ENCODE data around the gene EIF4G3.
"Not testable (repeated sequence)": the region's sequence is repeated elsewhere in the genome, so short reads cannot be mapped to it uniquely, and the experiment has no call there.

Gene EIF4G3

DNA sequence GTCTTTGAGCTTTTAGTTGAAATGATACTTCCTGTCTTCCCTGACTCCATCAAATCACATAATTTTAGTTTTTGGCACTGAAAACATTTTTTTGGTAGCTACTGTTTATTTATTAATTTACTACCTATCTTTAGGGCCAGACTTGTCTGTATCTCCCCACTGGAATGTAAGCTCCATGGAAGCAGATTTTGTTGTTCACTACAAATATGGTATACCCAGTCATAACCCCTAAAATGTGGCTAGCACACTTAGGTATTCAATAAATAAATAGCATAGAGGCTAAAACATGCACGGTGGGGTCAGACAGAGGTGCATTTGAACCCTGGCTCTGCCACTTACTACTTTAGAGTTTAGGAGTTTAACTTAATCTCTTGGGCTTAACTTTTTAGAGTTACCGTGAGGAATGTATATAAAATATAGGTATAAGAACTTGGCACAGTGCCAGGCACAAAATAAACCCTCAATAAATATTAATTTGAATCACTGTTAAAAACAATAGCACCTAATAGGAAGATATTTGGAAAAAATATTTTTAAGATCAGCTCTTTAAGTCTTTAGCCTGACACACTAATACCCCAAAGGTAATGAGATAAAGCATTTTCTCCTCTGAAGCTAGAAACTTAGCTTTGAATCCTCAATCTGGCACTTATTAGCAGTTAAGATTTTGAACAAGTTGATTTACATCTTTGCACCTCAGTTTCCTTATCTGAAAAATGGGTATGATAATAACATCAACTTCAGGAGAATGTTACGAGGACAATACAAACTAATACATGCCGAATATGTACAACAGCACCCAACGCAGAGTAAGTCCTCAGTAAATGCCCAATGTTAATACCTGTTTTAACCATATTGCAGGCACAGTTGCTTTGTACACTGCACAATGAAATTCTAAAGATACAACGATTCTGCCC, 330.0 kb downstream of the EIF4G3 start:
- in situ Hi-C loops (cut with HindIII; ENCODE audit: low pct_ligation_motif_present, low pct_unique_long_range_greater_than_20kb, low sequenced_read_pairs) = no loop called here
- no peak for DNase-seq

DNA sequence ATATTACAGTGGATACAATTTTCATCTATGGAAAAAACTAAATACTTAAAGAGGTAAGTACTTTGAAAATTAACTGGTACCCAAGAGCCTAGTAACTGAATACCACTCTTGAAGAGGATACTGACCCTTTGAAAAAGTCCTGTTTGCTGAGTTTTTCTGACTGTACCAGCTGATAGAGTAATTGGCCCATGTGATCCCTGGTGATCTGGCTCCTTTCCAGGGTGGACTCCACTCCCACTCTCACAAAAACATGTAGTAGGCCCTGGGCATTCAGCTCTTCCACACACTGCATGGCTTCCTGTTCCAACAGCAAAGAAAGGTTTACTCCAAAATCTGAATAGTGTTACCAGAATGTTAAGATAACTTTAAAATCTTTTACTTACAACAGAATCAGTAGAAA, 336.0 kb downstream of the EIF4G3 start:
- in situ Hi-C loops (cut with HindIII; ENCODE audit: low pct_ligation_motif_present, low pct_unique_long_range_greater_than_20kb, low sequenced_read_pairs) = no loop called here
- DNase-seq = no peak

DNA sequence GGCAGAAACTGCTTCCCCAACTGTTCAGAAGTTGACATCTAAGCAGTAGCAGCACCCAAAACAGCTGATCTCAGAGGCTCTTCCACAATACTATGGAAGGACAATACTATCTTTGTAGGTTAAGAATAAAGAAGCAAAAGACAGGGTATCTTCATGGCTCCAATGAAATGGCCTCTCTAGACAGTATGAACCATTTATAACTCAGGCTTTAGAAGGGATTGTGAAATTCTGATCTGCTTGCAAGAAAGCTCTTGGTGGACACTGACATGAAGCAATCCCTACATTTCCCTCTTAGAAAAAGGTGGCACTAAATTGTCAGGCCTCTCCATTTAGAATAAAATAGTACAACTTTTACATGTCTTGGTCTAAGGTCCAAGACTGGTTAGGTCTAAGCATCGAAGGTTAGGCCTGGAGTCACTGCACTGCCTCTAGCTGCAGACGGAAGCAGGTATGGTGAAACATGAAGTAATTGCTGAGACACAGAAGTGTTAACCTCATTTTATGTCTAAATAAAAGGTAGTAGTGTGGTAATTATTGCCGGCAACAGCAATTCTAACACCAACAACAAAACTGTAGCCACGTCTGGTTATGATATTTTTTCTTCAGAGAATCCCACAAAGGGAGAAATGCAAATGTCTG, 339.0 kb downstream of the EIF4G3 start:
- in situ Hi-C loops (cut with HindIII; ENCODE audit: low pct_ligation_motif_present, low pct_unique_long_range_greater_than_20kb, low sequenced_read_pairs) = no loop called here
- DNase-seq = no peak

GRCh38 chr1:20836230-20836629, 340.5 kb downstream of the EIF4G3 start:
- in situ Hi-C loops (cut with HindIII; ENCODE audit: low pct_ligation_motif_present, low pct_unique_long_range_greater_than_20kb, low sequenced_read_pairs) = no loop called here
- no peak for DNase-seq

- in situ Hi-C loops (cut with HindIII; ENCODE audit: low pct_ligation_motif_present, low pct_unique_long_range_greater_than_20kb, low sequenced_read_pairs) = no loop called here
- DNase-seq = no peak
Observed at GRCh38 chr1:20834780-20835179, 341.9 kb downstream of the EIF4G3 start.

GRCh38 chr1:20834192-20834591, 342.5 kb downstream of the EIF4G3 start:
- in situ Hi-C loops (cut with HindIII; ENCODE audit: low pct_ligation_motif_present, low pct_unique_long_range_greater_than_20kb, low sequenced_read_pairs) = no loop called here
- no peak for DNase-seq

DNA sequence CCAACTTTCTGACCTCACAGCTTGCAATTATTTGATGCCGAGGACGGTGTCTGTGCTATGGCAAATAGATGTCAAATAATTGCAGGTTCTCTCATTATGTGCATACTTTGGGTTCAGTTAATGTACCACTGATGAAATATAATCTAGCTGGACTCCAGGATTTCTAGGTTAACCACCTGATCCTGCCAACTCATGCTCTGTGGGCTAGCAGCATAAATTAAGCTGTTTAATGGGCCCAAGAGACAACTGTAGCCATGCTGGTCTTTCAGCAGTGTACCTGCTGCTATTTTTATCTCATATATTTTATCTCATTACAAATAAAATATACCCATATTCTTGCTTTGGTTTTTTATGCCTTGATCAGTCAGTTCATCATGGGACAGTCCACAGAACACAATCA, 346.3 kb downstream of the EIF4G3 start:
- no peak for DNase-seq
- in situ Hi-C loops (cut with HindIII; ENCODE audit: low pct_ligation_motif_present, low pct_unique_long_range_greater_than_20kb, low sequenced_read_pairs) = no loop called here

GRCh38 chr1:20829946-20830345, 346.8 kb downstream of the EIF4G3 start:
- no peak for DNase-seq
- in situ Hi-C loops (cut with HindIII; ENCODE audit: low pct_ligation_motif_present, low pct_unique_long_range_greater_than_20kb, low sequenced_read_pairs) = no loop called here

DNA sequence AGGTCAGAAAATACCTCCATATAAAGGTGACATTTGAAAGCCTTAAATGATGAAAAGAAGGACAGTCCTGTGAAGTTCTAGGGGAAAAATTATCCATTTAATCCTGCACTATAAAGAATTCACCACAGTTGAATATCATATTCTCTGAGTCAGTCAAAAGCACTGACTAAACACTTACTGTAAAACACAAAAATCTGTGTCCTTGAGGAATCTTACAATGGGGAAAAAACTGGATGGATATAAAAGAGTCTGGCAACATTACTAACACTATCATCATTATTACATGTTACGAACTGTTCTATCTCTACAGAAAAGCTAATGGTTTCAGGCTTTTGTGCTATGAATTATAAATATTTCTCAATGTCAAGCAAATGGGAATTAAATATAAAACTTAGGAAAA, 347.2 kb downstream of the EIF4G3 start:
- in situ Hi-C loops (cut with HindIII; ENCODE audit: low pct_ligation_motif_present, low pct_unique_long_range_greater_than_20kb, low sequenced_read_pairs) = no loop called here
- no peak for DNase-seq

GRCh38 chr1:20823845-20824244, 352.9 kb downstream of the EIF4G3 start:
- no peak for DNase-seq

GRCh38 chr1:20821466-20821865, 355.2 kb downstream of the EIF4G3 start:
- in situ Hi-C loops (cut with HindIII; ENCODE audit: low pct_ligation_motif_present, low pct_unique_long_range_greater_than_20kb, low sequenced_read_pairs) = no loop called here
- no peak for DNase-seq

More at GRCh38 chr1:20823845-20824244, 352.9 kb downstream of the EIF4G3 start:
- in situ Hi-C loops (cut with HindIII; ENCODE audit: low pct_ligation_motif_present, low pct_unique_long_range_greater_than_20kb, low sequenced_read_pairs) = no loop called here

DNA sequence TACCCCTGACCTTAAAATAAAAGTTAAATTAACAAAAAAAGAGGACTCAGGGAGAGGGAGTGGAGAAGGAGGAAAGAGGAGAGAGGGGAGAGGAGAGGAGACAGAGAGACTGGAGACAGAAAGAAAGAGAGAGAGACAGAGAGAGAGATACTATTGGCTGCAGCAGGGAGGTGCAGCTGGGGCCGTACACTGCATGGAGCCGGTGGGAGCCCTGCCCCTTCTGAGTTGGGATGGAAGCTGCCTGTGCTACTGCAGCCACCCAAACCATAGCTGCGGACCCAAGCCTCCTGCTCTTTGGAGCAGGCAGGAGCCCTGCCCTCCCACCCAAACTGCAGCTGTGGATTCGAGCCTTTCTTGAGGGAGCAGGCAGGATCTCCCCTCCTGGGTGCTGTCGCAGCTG, 356.9 kb downstream of the EIF4G3 start:
- DNase-seq = no peak
- in situ Hi-C loops (cut with HindIII; ENCODE audit: low pct_ligation_motif_present, low pct_unique_long_range_greater_than_20kb, low sequenced_read_pairs) = no loop called here

- in situ Hi-C loops (cut with HindIII; ENCODE audit: low pct_ligation_motif_present, low pct_unique_long_range_greater_than_20kb, low sequenced_read_pairs) = no loop called here
- DNase-seq = no peak
Observed at GRCh38 chr1:20814534-20814871, 362.2 kb downstream of the EIF4G3 start.

GRCh38 chr1:20811916-20812315, 364.8 kb downstream of the EIF4G3 start:
- in situ Hi-C loops (cut with HindIII; ENCODE audit: low pct_ligation_motif_present, low pct_unique_long_range_greater_than_20kb, low sequenced_read_pairs) = no loop called here
- DNase-seq = no peak

DNA sequence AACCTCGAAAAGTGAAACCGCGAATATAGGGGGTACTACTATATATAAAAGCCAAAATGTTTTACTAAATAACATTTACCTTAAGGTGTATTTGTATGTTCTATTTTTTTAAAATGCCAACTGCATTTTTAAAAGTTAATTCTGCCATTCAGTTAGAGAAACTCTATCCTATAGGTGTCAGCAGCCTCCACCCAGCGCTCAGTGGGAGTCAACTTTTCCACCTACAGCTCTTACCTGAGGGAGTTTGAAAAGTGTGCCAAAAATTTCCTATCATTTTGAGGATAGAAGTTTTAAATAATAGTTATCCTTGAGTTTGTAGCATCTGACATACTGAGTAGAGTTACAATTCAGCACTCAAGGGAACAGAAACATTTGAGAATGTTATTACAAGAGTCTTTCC, 383.5 kb downstream of the EIF4G3 start:
- in situ Hi-C loops (cut with HindIII; ENCODE audit: low pct_ligation_motif_present, low pct_unique_long_range_greater_than_20kb, low sequenced_read_pairs) = no loop called here
- no peak for DNase-seq

DNA sequence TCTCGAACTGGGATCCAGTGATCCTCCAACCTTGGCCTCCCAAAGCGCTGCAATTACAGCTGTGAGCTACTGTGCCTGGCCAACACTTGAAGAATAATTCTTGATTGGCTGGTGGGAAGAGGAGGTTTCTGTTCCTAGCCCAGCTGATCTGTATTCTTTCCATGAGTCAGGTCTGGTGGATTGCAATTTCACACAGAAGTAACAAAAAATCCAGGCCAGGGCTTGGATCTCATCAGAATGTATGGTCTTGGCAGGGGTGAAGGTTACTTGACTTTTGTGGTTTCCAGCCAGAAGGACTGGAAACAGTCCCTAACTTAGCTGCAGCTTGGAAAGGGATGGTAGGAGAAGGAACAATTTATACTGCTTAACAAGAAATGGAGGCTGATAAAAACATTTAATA, 384.5 kb downstream of the EIF4G3 start:
- DNase-seq = no peak
- in situ Hi-C loops (cut with HindIII; ENCODE audit: low pct_ligation_motif_present, low pct_unique_long_range_greater_than_20kb, low sequenced_read_pairs) = no loop called here

GRCh38 chr1:20790785-20791184, 385.9 kb downstream of the EIF4G3 start:
- in situ Hi-C loops (cut with HindIII; ENCODE audit: low pct_ligation_motif_present, low pct_unique_long_range_greater_than_20kb, low sequenced_read_pairs) = no loop called here
- DNase-seq = no peak

DNA sequence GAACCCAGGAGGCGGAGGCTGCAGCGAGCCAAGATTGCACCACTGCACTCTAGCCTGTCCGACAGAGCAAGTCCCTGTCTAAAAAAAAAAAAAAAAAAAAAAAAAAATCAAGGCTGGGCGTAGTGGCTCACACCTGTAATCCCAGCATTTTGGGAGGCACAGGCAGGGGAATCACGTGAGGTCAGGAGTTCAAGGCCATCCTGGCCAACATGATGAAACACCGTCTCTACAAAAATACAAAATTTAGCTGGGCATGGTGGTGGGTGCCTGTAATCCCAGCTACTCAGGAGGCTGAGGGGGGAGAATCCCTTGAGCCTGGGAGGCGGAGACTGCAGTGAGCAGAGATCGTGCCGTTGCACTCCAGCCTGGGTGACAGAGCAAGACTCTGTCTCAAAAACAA, 387.1 kb downstream of the EIF4G3 start:
- DNase-seq; in situ Hi-C loops (cut with HindIII; ENCODE audit: low pct_ligation_motif_present, low pct_unique_long_range_greater_than_20kb, low sequenced_read_pairs): not testable (repeated sequence)

DNA sequence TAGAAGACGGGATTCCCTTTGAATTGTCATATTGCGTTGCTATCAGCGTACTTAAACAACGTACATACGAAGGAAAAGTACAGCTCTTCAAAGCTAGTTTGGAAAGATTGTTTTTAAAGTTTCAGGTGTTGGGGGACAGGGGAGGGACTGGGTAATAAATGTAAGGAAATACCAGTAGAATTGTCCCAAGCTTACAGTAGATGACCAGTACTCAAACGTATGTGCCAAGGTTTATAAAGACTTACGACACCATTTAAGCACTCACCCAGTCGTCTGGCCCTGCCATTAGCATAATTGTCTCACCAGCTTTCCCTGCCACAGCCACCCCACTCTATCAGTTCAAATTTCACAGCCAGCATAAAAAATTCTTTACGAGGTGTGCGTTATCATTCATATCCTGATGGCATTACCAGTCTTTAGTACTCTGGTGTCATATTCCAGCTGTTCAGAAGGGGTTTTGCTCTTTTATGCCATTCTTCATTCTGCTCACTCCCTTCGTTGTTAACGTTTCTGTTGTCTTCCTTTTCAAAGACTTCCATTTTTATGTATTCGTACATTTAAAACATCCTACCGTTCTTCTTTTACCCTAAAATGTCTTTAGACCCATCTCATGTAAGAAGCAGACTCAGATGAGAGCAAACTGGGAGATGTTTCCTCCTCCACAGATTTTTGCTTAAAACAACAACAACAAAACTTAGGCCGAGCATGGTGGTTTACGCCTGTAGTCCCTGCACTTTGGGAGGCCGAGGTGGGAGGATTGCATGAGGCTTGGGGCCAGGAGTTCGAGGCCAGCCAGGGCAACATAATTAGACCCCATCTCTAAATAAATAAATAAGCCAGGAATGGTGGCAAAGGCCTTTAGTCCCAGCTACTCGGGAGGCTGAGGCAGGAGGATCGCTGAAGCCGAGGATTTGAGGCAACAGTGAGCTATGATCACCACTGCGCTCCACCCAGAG, 388.6 kb downstream of the EIF4G3 start:
- DNase-seq = peak; percentile 26

More for the DNA sequence above, 388.6 kb downstream of the EIF4G3 start:
- in situ Hi-C loops (cut with HindIII; ENCODE audit: low pct_ligation_motif_present, low pct_unique_long_range_greater_than_20kb, low sequenced_read_pairs) = no loop called here
